Stimulated activated CD8-positive, alpha-beta memory T cell treated with anti-CD3 and anti-CD28 coated beads, Interleukin-15, amount 100 ng/mL, for 4 hours (primary cell): Measurements from ENCODE around the gene ARHGEF19.
"Not testable (repeated sequence)": the region's sequence is repeated elsewhere in the genome, so short reads cannot be mapped to it uniquely, and the experiment has no call there.

ENCODE experiments used
- DNase-seq, 2 donors: peaks; one replicate each; pipeline ENCODE4 v3.0.0-alpha.2; 2020; ENCODE audit warnings: low read depth in 2 of 2

The ARHGEF19 gene

DNA sequence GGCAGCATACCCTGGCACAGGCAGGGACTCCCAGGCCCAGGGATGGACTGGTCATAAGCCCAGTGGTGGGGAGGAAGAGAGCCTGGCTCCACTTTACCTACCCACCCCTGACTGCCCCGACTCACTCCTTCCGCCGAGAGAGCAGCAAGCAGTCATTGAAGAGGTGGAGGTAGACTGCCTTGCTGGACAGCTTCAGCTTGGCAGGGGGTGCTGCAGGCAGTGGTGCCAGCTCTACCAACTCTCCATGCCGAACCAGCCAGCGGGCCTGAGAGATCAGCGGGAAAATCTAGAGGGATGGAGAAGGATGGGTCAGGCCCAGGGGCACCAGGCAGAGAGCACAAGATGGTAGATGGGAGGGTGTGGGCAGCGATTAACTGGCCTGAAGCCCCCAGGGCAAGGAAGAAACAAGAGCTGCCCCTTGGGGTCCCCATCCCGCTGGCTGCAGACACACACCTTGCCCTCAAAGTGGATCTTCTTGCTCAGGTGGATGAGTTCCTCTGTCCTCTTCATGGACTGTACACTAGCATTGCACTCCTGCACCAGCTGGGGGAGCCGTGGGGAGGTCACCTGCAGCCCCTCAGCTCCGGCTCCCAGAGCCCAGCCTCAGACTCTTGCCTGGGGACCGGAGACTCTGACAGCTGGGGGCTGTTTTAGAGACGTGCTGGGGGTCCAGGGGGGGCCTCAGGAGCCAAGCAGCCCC lies 7.7 kb downstream of the ARHGEF19 start:
- no peak for DNase-seq

DNA sequence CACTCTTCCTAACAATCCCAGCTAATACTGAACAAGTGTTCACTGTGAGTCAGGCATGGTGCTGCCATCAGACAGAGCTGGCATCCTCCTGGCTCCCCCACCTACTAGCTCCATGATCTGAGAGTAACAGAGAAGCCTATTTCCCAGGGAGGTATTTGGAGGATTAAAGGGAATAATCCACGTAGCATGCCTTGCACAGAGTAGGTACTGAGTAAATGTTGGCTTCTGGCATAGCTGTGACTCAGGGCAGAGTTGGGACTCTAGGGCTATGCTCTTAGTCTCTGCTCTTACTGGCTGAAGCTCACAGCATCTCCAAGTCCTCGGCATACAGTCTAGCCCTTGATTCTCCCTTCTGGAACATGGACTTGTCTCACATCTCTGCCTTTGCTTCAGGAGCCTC lies 8.2 kb downstream of the ARHGEF19 start:
- DNase-seq = no peak

- no peak for DNase-seq
Observed at GRCh38 chr1:16203550-16203949, 8.9 kb downstream of the ARHGEF19 start.

GRCh38 chr1:16202281-16203210 lies 9.9 kb downstream of the ARHGEF19 start:
- no peak for DNase-seq

DNA sequence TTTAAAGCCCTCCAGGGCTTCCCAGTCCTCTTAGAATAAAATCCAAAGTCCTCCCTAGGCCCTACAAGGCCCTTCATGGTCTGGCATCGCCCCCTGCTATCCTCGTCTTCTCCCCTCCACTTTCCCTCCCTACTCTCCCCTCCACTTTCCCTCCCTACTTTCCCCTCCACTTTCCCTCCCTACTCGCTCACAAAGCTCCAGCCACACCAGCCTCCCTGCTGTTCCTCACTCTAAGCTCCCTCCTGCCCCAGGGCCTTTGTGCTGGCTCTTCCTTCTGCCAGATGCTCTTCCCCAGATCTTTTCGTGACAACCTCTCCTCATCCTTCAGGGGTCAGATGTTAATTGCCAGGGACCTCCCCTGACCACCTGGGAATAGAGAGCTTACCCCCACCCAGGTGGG lies 12.8 kb downstream of the ARHGEF19 start:
- DNase-seq = no peak

- no peak for DNase-seq
Observed at GRCh38 chr1:16199157-16199501, 13.3 kb downstream of the ARHGEF19 start.

GRCh38 chr1:16198444-16199156 lies 13.9 kb downstream of the ARHGEF19 start:
- no peak for DNase-seq

GRCh38 chr1:16196874-16197273 lies 15.6 kb downstream of the ARHGEF19 start:
- no peak for DNase-seq

GRCh38 chr1:16196139-16196538 lies 16.3 kb downstream of the ARHGEF19 start:
- DNase-seq = not testable (repeated sequence)

GRCh38 chr1:16195518-16195905 lies 16.9 kb downstream of the ARHGEF19 start:
- no peak for DNase-seq

DNA sequence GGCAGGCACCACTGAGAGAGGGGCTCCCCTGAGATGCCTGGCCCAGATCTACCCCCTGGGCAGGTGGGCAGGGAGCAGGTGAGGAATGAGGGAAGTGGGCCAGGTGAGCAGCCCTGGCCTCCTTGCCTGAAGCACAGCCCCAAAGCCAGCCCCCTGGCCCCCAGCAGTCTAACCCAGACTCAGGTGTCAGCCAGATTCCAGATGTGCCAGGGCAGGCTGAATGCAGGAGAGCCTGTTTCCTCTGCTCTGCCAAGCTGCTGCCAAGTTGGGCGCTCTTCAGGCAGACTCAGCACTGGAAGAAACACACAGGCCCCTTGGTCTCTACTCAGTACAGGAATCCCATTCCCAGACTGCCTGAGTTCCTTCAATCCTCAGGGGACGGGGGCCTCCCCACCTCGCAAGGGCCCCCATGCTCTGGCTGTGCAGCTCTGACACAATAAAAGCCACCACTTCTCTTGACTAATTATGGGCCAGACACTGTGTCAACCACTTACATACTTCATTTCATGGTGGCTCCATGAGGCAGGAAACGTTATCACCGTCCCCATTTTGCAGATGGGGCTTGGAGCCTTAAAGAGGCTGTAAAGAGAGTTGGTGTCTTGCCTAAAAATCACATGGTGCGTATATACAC lies 20.4 kb downstream of the ARHGEF19 start:
- no peak for DNase-seq

DNA sequence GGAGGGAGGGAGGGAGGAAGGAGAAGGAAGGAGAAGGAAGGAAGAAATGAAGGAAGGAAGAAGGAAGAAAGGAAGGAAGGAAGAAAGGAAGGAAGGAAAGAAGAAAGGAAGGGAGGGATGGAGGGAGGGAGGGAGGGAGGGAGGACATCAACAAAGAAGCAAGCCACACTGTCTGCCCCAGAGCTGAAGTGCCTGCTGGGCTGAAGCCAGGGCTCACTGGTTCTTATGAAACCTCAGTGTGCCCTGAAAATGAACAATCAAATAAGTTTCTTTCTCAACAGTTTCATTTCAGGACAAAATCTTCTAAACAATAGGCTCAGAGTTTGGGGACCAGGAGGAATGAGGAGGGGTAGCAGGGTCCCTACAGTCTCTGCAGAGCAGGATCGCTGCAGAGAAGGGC lies 21.1 kb downstream of the ARHGEF19 start:
- DNase-seq = no peak

DNA sequence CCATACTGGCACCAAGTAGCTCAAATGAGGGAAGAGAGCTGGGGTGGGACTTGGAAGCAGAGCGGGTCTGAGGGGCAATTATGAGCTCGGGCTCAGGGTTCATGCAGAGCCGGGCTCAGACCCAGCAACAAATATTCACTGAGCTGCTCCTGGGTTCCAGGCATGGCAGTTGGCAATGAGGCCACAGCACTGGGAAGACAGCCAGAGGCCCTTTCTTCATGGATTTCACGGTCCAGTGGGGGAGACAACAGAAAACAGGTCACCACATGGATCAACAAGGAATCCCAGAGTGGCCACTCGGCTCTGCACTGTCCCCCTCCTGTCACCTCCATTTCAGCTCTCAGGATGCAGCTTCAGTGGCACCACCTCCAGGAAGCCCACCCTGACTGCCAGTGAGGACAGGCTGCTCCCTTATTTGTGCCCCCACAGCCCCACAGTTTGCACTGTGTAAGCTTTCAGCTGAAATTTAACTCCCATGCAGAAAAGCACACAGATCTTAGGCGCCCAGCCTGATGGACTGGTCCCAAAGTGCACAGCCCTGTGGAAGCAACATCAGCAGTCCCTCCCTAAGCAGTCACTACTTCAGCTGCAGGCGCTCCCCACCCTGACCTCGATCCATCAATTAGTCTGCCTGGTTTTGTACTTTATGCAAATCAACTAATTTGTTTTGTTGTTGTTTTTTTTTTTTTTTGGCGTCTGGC lies 22.4 kb downstream of the ARHGEF19 start:
- DNase-seq = no peak

DNA sequence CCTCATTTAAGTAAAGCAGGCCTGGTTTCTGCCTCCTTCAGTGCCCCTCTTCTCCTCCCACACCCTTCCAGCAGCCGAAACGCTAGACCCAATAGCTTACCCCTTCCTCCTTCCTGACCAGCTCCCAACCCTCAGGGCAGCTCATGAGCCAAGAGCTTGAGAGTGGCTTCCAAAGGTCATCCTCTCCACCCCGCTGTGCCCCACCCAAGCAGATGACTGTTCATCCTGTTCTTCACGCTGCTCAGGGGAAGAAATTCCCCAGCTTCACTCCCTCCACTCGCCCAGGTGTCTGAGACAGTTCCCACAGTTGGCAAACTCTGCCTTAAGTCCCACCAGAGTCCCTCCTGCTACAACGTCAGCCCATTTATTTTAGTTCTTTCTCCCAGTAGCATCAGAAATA lies 23.4 kb downstream of the ARHGEF19 start:
- no peak for DNase-seq

DNA sequence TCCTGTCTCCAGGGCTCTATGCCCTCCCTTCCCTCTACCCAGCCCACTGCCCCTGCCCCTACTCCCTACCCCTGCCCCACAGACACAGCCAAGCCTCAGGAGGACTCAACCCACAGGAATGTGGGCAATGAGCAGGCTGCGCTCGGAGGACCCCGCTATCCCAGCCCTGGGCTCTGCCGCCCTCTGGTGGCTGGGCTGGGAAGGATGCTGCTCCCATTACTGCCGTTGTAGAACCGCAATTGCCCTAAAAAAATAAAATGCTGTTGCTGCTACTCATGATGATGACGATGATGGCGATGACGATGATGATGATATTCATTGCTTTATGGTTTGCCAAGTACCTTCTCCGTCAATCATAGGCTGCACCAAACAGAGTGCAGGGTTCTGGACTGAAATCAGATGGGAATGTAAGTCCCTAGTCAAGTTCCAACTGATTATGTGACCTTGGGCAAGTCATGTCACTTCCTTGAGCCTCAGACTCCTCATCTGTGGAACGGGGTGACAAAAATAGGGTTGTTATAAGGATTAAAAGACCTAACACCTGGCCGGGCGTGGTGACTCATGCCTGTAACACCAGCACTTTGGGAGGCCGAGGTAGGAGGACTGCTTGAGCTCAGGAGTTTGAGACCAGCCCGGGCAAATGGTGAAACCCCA lies 24.6 kb downstream of the ARHGEF19 start:
- peak; percentile 36 to 48 for DNase-seq

DNA sequence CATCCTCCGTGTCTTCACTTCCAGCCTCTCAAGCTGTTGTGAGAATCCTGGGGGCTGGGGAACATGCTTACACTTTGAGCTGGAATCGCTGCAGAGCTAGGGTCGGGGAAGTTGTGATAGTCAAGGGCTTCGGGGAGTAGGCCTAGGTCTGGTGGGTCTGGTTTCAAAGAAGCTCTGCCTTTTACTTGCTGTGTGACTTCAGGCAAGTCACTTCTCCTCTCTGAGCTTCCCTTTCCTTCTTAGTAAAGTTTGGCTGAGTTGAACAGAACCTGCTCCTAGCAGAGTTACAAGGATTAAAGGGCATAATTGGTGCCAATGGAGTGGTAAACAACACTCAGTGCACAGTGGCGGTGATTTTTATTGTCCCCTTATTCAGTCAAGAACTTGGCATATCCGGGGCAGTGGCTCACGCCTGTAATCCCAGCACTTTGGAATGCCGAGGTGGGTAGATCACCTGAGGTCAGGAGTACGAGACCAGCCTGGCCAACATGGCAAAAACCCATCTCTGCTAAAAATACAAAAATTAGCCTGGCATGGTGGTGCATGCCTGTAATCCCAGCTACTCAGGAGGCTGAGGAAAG lies 25.7 kb downstream of the ARHGEF19 start:
- no peak for DNase-seq

DNA sequence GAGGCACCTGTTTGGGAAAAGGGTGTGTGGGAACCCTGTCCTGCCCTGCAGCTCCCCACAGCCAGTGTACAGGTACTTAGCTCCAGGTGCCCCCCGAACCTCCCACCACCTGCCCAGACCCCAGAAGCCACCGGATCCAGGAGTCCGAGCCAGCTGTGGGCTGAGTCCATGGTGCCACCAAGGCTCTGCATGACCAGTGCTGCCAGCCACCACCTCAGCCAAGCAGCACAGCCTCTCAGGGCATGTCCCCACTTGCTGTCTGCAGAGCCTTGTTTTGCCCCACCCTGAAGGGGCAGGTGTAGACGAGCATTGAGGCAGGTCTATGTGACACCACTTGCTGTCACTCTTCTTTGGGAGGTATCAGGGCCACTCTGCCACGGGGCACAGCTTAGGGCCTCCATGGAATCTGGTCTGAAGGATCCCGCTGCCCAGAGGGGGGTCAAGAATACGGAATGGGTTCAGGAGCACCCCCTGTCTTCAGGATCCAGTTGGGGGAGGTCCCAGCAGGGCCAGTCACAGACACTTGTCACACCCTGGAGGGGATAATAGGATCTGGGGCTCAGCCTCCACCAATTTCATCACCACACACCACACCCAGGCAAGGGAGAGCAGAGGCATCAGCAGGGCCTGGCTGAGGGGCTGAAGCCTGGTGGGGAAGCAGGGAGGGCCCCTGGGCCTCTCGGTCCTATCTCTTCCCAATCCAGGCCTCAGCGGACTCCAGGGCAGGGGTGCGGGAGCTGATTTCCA lies 27.7 kb downstream of the ARHGEF19 start:
- DNase-seq = no peak

DNA sequence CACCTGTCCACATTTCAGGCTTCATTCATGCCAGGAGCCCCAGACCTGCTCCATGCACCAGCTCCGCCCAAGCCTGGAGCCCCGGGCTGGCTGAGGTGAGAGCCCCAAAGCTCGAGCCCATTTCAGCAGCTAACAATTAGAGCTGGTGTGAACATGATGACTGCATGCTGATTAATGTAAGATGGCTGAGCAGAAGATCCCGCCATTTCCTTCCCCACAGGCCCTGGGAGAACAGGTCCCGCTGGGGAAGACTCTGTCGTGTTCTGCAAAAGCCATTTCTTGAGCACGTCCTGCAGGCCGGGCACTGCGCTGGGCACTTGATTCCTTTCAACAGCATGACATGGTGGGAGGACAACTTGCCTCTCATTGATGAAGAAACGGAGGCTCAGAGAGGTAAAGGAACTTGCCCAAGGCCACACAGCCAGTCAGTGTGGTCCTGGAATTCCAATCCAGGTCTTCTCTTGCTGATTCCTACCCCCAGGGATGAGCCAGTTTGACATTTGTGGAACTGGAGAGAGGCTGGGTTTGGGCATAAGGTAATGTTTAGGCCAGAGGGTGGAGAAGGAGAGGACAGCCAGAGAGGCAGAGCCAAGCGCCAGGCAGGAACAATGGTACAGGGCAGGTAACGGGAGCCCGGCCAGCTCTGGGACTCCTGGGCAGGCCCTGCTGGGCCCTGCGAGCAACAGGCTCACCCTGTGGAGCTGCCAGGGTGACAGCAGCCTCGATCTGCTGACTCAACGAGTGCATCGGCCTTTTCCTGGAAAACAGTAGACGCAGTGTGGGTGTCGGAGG lies 28.5 kb downstream of the ARHGEF19 start:
- DNase-seq = no peak

- no peak for DNase-seq
Observed at GRCh38 chr1:16183179-16183578, 29.3 kb downstream of the ARHGEF19 start.
